Measurements from ENCODE around the gene WNT4.

WNT4 gene

DNA sequence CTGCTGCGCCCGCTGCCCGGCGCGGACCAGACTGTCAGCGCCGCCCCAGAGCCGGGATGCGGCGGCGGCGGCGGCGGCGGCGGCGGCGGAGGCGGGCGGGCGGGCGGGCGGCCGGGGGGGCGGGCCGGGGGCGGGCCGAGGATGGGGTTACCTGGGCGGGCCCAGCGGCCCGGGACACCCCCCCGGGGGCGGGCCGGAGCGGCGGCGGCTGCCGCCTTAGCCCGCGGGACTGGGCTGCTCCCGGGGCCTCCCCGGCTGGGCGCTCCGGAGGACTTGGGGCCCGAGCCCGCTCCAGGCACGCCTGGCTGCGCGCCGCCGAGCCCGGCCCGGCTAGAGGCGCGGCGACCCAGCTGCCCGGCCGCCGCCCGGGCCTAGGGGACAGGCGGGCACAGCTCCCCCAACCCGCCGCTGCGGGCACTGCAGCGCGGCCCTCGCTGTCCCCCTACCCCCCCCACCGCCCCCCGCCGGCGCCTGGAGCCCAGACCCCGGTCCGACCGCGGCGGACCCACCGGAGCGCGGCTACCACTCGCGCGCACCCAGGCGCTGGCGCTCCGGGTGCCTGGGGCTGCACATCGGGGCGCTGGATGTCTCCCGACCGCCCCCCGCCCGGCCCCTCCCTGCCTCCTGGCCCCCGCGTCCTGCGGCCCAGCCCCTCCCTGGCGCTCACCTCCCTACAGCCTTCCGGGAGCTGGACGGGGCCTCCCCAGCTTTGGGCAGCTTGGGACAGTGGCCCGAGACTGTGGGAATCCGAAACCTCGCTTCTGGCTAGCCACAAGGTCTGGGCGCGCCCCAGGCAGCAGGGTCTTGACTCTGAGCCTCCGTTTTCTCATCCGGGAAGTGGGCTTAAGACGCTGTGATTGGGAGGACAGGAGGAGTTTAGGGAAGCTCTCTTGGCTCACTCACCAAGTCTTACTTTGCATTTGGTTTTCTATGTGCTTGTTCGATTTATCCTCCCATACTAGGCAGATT, at the start of gene WNT4:
TSS of gene WNT4 (minus strand) at position 33 of the 969 bp plus-strand sequence. CDS start 175 bp downstream, outside the sequence.
- peak; percentile 23 for DNase-seq (ENCODE audit: low spot score)

DNA sequence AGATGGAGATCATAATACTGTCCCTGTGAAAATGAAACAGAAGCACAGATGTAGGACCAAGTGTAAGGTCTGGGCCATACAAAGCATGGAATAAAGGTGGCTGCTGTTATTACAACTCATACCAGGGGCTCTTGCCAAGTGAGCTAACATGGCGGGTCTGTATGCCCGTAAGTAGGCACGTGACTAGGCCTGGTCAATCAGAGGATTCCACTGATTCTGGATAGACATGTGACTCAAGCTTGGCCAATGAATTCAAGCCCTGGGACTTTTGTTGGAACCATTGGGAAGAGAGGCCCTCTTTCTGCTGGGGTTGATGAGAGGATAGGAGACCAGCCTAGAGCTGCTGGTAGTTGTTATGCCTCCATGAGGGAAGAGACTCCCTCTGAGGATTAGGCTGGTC, 47.8 kb upstream of the WNT4 start:
- DNase-seq (ENCODE audit: low spot score) = no peak

- no peak for DNase-seq (ENCODE audit: low spot score)
These were observed 47.4 kb upstream of the WNT4 start for GRCh38 chr1:22190251-22190650.

DNA sequence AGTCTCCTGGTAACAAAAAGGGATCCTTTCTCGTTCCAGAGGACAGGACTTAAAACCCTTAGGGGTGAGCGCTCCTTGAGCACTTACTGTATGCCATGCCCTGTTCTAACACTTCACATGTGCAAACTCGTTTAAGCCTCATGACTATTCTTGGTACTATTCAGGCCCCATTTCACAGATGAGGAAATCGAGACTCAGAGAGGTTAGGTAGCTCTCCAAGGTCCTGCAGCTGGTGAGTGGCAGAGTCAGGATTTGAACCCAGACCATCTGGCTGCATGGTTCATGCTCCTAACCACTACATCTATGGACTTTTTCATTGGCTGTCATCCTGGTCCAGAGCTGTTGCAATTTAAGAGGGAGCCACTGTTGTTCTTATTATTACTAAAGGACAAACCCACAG, 46.7 kb upstream of the WNT4 start:
- no peak for DNase-seq (ENCODE audit: low spot score)

- no peak for DNase-seq (ENCODE audit: low spot score)
These were observed 46.0 kb upstream of the WNT4 start for GRCh38 chr1:22188914-22189313.

DNA sequence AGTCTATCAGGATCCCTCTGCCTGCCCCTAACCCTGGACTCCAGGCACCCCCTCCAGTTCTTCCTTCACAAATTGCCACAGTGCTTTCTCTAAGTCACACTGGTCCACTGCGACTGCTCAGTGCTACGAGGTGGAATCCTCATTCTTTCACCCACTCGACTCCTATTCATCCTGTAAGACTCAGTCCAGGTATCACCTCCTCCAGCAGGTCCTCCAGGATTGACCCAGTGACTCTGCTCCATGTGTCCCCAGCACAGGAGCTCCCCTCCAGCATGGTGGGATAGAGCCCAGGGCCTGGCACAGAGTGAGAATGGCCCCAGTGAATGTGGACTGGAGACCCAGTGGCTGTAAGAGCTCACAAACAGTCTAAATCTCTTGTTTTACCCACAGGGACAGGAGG, 45.5 kb upstream of the WNT4 start:
- no peak for DNase-seq (ENCODE audit: low spot score)

GRCh38 chr1:22186311-22186710, 43.4 kb upstream of the WNT4 start:
- DNase-seq (ENCODE audit: low spot score) = no peak

- DNase-seq (ENCODE audit: low spot score) = no peak
These were observed 42.2 kb upstream of the WNT4 start for GRCh38 chr1:22184892-22185612.

- no peak for DNase-seq (ENCODE audit: low spot score)
These were observed 41.6 kb upstream of the WNT4 start for GRCh38 chr1:22184454-22184853.

DNA sequence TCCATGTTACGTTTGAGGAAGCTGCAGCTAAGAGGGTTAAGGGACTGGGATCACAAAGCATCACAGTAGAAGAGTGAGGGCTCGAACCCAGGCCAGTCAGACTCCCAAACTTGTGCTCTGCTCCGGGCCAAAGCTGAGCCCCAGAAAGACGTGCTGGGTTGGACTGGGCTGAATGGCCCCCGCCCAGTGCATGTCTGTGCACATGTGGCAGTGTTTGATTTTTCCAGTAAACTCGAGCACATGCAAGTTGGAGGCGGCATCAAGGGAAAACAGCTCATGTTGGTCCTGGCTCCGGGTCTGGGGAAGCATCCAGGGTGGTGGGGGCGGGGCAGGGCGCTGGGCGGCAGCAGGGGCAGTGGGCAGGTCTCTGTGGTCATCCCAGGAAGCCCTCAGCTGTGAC, 39.8 kb upstream of the WNT4 start:
- no peak for DNase-seq (ENCODE audit: low spot score)

- DNase-seq (ENCODE audit: low spot score) = no peak
These were observed 36.4 kb upstream of the WNT4 start for GRCh38 chr1:22179197-22179803.

DNA sequence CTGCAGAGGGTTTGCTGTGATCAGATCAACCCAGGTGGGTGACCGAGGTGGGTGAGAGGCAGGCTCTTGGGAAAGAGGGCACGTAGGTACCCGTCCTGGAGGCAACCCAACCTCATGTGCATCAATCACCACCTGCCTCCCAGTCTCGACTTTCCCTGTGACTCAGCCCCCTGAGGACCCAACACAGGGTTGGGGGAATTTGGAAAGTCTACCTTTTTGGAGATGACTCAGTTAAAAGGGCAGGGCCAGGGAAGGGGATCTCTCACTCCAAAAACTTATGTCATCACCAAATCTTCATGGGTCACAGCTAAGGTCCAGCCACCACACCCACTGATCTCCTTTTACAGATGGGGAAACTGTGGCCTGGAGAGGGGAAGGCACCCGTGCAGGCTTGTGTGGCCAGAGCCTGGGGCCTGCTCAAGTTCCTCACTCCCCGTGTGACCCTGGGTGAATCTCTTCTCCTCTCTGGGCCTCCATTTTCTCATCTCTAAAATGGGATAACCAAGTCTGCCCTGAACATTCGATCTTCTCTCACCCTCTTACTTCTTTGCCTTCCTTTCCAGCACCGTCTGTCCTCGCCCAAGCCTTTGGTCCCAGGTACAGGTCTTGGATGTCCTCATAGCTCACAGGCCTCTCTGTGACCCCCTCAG, 34.6 kb upstream of the WNT4 start:
- no peak for DNase-seq (ENCODE audit: low spot score)

DNA sequence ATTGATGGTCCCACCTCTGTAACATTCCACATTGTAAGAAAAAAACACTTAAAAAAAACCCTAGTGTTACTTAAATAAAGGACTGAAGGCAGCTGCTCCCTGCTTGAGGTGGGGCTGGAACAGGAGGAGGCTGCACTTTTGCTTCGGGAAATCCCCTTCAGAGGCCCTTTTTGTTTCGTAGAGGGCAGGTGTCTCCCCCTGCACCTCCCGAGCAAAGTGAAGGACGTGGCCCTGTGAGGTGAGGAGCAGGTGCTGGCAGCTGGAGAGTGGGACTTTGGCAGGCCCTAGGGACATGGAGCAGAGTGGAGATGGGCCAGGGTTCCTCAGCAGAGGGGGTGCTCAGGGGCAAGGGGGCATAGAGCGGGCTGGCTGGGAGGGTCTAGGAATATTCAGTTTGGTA, 33.4 kb upstream of the WNT4 start:
- no peak for DNase-seq (ENCODE audit: low spot score)

DNA sequence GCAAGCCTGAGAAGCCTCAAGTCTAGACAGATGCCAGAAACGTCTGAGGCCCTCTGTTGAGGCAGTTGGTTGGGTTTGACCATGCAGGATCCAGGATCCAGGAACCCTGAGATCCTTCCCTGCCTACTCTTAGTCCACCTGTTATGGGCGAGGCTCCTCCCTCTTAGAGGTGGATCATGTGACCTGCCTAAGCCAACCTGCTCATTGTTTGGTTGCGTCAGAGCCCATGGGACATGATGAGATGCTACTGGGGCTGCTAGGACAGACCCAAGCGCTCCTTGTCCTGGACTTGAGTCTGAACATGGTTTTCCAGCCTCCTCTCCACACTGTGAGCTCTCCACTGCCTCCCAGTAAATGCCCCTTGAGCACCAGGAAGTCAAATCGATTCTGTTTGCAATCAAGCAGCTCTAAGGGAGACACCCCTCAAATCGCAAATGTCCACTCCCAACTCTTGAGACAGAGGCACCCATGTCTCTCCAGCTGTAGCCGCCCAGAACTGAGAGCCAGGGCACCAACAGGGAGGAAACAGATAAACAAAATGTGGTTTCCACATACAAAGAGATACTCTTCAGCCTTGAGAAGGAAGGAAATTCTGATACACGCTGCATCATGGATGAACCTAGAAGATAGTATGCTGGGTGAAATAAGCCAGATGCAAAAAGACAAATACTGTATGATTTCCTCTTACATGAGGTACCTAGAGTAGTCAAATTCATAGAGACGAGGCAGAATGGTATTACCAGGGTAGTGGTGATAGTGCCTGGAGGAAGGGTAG, 31.7 kb upstream of the WNT4 start:
- DNase-seq (ENCODE audit: low spot score) = no peak

- no peak for DNase-seq (ENCODE audit: low spot score)
These were observed 29.2 kb upstream of the WNT4 start for GRCh38 chr1:22171951-22172715.

DNA sequence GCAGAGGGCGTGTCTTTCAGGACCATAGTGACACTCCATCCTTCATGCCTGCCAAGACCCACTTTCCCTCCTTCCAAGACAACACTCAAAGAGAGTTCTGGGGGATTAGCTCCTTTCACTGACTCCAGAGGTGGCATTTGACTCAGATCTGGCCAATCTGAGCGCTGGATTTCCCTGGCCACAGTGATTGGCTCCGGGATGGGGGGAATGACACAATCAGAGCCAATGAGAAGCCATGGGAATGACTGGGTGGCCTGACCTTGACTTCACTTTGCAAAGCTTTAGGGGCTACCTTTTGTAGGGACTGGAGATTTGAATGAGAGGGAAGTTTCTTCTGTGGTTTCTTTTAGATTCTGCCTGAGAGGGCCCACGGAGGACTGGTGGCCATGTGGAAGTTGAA, 26.9 kb upstream of the WNT4 start:
- no peak for DNase-seq (ENCODE audit: low spot score)

GRCh38 chr1:22168412-22168973, 25.6 kb upstream of the WNT4 start:
- no peak for DNase-seq (ENCODE audit: low spot score)

DNA sequence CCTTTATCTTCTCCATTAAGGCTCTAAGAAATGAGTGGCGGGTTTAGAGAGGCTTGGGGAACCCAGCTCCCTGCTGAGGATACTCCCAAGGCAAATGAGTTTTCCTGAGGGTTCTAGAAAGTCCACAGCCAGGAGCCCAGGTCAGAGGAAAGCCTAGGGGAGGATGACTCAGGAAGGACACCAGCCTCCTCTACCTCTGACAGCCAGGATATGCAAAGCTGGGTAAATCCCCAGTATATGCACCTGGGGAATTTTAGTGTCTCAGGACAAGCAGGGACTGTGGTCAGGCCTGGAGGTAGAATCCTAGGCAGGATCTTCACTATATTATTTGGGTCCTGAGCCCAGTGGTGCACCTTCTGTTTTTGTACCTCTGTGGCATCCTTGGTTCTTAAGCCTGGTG, 23.5 kb upstream of the WNT4 start:
- DNase-seq (ENCODE audit: low spot score) = no peak

DNA sequence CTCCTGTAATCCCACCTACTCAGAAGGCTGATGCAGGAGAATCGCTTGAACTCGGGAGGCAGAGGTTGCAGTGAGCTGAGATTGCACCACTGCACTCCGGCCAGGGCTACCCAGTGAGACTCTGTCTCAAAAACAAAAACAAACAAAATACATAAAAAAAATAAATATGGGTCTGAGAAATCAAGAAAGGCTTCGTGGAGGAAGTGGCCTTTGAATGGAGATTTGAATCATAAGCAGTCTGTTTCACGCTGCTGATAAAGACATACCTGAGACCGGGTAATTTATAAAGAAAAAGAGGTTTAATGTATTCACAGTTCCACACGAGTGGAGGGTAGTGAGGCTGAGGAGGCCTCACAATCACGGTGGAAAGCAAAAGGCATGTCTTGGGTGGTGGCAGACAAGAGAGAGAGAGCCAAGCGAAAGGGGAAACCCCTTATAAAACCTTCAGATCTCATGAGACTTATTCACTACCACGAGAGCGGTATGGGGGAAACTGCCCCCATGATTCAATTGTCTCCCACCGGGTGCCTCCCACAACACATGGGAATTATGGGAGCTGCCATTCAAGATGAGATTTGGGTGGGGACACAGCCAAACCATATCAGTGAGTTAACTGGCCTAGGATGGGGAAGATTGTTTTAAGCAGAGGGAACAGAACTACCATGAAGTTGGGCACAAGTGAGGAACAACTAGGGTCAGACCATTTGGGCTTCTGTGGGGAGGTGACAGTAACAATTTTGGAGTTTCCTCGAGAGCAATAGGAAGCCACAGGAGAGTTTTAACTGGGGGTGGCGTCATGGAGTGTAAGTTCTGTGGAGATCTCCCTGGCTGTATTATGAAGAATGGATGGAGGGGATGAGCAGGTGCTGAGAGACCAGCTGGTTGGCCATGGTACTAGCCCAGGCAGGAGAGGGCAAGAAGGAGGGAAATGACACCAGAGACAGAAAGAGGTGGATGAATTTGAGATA, 22.2 kb upstream of the WNT4 start:
- DNase-seq (ENCODE audit: low spot score) = no peak

Data from RKO (cell line).